Testis (tissue), 2 donors: ENCODE measurements around the gene PIEZO2.

Source experiments
- POLR2A ChIP-seq: fragments of 450-650 bp; IDR thresholded peaks from one replicate; pipeline ENCODE4 v1.6.1; 2017; ENCODE audit warnings: antibody characterized with exemption, mild to moderate bottlenecking, moderate library complexity
- TF ChIP-seq, protein P1 (sequence below), 3 experiments: fragments of 450-650 bp in 2 of 3; fragments of 200-600 bp in 1 of 3; sonication (generic) in 1 of 3; IDR thresholded peaks; one replicate each; pipeline ENCODE4 v1.5.1; 2016 to 2019; ENCODE audit warnings: antibody characterized with exemption in 3 of 3, mild to moderate bottlenecking in 2 of 3, moderate library complexity in 1 of 3

DNA sequence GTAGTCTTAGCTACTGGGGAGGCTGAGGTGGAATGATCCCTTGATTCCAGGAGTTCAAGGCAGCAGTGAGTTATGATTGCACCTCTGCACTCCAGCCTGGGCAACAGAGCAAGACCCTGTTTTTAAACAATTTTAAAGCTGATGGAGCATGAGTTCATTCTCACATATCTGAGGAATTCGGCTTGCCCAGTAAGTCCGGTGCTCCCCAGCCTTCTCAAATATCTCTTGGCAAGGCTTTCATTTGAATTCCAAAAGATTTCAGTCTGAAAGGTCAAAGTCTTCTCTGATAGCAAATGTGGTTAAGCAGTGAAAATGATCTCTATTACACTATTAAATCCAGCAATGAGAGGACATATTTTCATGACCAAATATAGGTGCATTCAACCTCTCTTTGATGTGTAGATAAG lies 27.9 kb downstream of the PIEZO2 start:
- TF ChIP-seq, protein P1, sequence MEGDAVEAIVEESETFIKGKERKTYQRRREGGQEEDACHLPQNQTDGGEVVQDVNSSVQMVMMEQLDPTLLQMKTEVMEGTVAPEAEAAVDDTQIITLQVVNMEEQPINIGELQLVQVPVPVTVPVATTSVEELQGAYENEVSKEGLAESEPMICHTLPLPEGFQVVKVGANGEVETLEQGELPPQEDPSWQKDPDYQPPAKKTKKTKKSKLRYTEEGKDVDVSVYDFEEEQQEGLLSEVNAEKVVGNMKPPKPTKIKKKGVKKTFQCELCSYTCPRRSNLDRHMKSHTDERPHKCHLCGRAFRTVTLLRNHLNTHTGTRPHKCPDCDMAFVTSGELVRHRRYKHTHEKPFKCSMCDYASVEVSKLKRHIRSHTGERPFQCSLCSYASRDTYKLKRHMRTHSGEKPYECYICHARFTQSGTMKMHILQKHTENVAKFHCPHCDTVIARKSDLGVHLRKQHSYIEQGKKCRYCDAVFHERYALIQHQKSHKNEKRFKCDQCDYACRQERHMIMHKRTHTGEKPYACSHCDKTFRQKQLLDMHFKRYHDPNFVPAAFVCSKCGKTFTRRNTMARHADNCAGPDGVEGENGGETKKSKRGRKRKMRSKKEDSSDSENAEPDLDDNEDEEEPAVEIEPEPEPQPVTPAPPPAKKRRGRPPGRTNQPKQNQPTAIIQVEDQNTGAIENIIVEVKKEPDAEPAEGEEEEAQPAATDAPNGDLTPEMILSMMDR (IDR thresholded peaks at IDR 0.05) = no peak
- no peak for TF ChIP-seq POLR2A
